GM18526 (cell line): ENCODE measurements around the gene SUPT20HL1.

Experiments used
- POLR2A ChIP-seq: IDR thresholded peaks from 3 replicates; pipeline ENCODE4 v1.6.1; 2011; ENCODE audit not compliant: insufficient read length; ENCODE audit errors: extremely low read depth

Gene SUPT20HL1

GRCh38 chrX:24360272-24360671, at the start of gene SUPT20HL1:
Gene SUPT20HL1 (plus strand): TSS chrX:24360639. CDS start chrX:24362761, 2,122 bp downstream.
- TF ChIP-seq POLR2A: no peak

GRCh38 chrX:24314019-24314635, 46.3 kb upstream of the SUPT20HL1 start, which contains the start of gene SUPT20HL2:
Gene SUPT20HL2 (minus strand): TSS chrX:24314069. CDS start chrX:24313315, 754 bp downstream.
- no peak for TF ChIP-seq POLR2A

- TF ChIP-seq POLR2A: no peak
Observed at GRCh38 chrX:24316111-24316510, 44.3 kb upstream of the SUPT20HL1 start.

- no peak for TF ChIP-seq POLR2A
Observed at GRCh38 chrX:24317567-24317966, 42.9 kb upstream of the SUPT20HL1 start.

GRCh38 chrX:24321741-24322395, 38.6 kb upstream of the SUPT20HL1 start:
- no peak for TF ChIP-seq POLR2A

- TF ChIP-seq POLR2A: no peak
Observed at GRCh38 chrX:24325231-24325630, 35.2 kb upstream of the SUPT20HL1 start.

GRCh38 chrX:24332878-24333277, 27.6 kb upstream of the SUPT20HL1 start:
- no peak for TF ChIP-seq POLR2A

- no peak for TF ChIP-seq POLR2A
Observed at GRCh38 chrX:24333371-24333770, 27.1 kb upstream of the SUPT20HL1 start.

GRCh38 chrX:24334461-24334860, 26.0 kb upstream of the SUPT20HL1 start:
- TF ChIP-seq POLR2A: no peak

- no peak for TF ChIP-seq POLR2A
Observed at GRCh38 chrX:24335871-24336270, 24.6 kb upstream of the SUPT20HL1 start.

GRCh38 chrX:24339911-24340310, 20.5 kb upstream of the SUPT20HL1 start:
- no peak for TF ChIP-seq POLR2A

GRCh38 chrX:24340501-24340900, 19.9 kb upstream of the SUPT20HL1 start:
- no peak for TF ChIP-seq POLR2A

GRCh38 chrX:24341795-24342194, 18.6 kb upstream of the SUPT20HL1 start:
- TF ChIP-seq POLR2A: no peak

GRCh38 chrX:24343719-24344118, 16.7 kb upstream of the SUPT20HL1 start:
- no peak for TF ChIP-seq POLR2A

GRCh38 chrX:24347881-24348280, 12.6 kb upstream of the SUPT20HL1 start:
- TF ChIP-seq POLR2A: no peak

- no peak for TF ChIP-seq POLR2A
Observed at GRCh38 chrX:24350217-24350616, 10.2 kb upstream of the SUPT20HL1 start.

- no peak for TF ChIP-seq POLR2A
Observed at GRCh38 chrX:24355095-24355494, 5.3 kb upstream of the SUPT20HL1 start.
